ENCODE data around the gene RABGAP1. TPM values are rescaled to one million over a fixed set of nuclear protein-coding genes. Genes with fewer than 3 reads are reported as not detected.

Gene RABGAP1
- total RNA-seq, 1 experiment from 2014 or later: 64.0 TPM

DNA sequence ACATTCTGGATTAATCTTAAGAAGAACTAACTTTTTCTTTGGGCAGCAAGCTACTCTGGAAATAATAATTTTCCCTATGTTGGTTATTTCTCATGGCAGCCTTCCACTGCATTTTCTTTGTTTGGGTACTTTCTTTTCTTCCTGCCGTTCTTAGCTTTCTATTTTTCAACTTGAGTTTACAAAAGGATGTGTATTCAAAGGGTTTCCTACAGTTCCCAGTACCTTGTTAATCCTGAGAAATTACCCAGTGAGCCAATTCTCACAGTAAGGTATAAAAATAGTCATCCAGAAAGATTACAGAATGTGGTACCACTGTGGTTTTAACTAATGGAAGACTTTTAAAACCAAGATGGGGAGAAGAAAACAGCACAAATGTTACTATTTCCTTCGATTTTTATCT is 112.9 kb downstream of the RABGAP1 start:
- Histone ChIP-seq H3K27me3 (replicated peaks; ENCODE audit: insufficient read depth, low read depth, low read length, poor library complexity) (no peaks in the 10 kb centered on the region), H3K36me3 (ENCODE audit: insufficient read depth, low read length, poor library complexity, severe bottlenecking) (no peaks in the 10 kb centered on the region), H3K27ac (ENCODE audit: low read depth, low read length, poor library complexity, severe bottlenecking) (peak overlapping the region; percentile 15), H3K9me3 (ENCODE audit: low read depth, low read length, poor library complexity, severe bottlenecking) (no peaks in the 10 kb centered on the region), H3K4me3 (ENCODE audit: low read depth, low read length, poor library complexity, severe bottlenecking) (no peak overlapping the region), H3K4me1 (ENCODE audit: insufficient read depth, low read length, poor library complexity, severe bottlenecking) (peaks cover 35% of the 10 kb centered on the region)
- CTCF ChIA-PET: interaction anchor here (0.6 kb wide), 1 partner anchor 63 kb away, joined by 5 read pairs; no protein-coding TSS in a partner anchor
- intact Hi-C loops (cut with micrococcal nuclease; ENCODE audit: unreplicated experiment): no loop called here
- POLR2A ChIA-PET (ENCODE audit: low non-redundant PET): no interaction called here
- TF ChIP-seq, protein P1, sequence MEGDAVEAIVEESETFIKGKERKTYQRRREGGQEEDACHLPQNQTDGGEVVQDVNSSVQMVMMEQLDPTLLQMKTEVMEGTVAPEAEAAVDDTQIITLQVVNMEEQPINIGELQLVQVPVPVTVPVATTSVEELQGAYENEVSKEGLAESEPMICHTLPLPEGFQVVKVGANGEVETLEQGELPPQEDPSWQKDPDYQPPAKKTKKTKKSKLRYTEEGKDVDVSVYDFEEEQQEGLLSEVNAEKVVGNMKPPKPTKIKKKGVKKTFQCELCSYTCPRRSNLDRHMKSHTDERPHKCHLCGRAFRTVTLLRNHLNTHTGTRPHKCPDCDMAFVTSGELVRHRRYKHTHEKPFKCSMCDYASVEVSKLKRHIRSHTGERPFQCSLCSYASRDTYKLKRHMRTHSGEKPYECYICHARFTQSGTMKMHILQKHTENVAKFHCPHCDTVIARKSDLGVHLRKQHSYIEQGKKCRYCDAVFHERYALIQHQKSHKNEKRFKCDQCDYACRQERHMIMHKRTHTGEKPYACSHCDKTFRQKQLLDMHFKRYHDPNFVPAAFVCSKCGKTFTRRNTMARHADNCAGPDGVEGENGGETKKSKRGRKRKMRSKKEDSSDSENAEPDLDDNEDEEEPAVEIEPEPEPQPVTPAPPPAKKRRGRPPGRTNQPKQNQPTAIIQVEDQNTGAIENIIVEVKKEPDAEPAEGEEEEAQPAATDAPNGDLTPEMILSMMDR (conservative IDR thresholded peaks at IDR 0.05; ENCODE audit: low read depth, low read length): no peak
- no peak for TF ChIP-seq EZH2 (IDR thresholded peaks at IDR 0.05; ENCODE audit: borderline replicate concordance, low read depth, low read length, poor library complexity, severe bottlenecking)
- no TSS peak for BruUV-seq (replicated peaks)
- DNase-seq (ENCODE audit: low spot score): no peak

DNA sequence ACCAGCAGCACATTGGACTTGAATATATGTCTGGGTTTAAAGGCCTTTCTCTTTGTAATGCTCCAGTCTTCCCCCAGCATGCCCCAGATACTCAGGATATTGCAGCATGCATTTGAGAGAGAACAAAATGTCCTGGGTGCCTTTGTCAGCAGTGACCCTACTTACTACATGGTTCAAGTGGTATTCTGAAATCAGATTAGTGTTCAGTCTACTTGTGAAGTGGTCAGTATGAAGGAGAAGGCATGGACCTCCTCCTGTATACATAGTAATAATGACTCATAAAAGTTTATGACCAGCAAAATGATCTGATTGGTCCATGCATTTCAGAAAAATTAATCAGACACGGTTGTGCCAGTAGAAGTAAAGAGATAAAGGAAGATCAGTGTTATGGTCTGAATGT is 118.0 kb downstream of the RABGAP1 start:
- Histone ChIP-seq H3K4me1 (ENCODE audit: insufficient read depth, low read length, poor library complexity, severe bottlenecking) (peaks cover 1% of the 10 kb centered on the region), H3K27ac (ENCODE audit: low read depth, low read length, poor library complexity, severe bottlenecking) (no peak overlapping the region), H3K9me3 (ENCODE audit: low read depth, low read length, poor library complexity, severe bottlenecking) (no peaks in the 10 kb centered on the region), H3K36me3 (ENCODE audit: insufficient read depth, low read length, poor library complexity, severe bottlenecking) (peaks cover 4% of the 10 kb centered on the region), H3K4me3 (ENCODE audit: low read depth, low read length, poor library complexity, severe bottlenecking) (no peak overlapping the region), H3K27me3 (replicated peaks; ENCODE audit: insufficient read depth, low read depth, low read length, poor library complexity) (no peaks in the 10 kb centered on the region)
- ChIA-PET CTCF (no interaction called here), POLR2A (ENCODE audit: low non-redundant PET) (no interaction called here)
- no TSS peak for BruUV-seq (replicated peaks)
- no peak for DNase-seq (ENCODE audit: low spot score)
- intact Hi-C loops (cut with micrococcal nuclease; ENCODE audit: unreplicated experiment): no loop called here
- TF ChIP-seq, protein P1 (conservative IDR thresholded peaks at IDR 0.05; ENCODE audit: low read depth, low read length): no peak
- no peak for TF ChIP-seq EZH2 (IDR thresholded peaks at IDR 0.05; ENCODE audit: borderline replicate concordance, low read depth, low read length, poor library complexity, severe bottlenecking)

DNA sequence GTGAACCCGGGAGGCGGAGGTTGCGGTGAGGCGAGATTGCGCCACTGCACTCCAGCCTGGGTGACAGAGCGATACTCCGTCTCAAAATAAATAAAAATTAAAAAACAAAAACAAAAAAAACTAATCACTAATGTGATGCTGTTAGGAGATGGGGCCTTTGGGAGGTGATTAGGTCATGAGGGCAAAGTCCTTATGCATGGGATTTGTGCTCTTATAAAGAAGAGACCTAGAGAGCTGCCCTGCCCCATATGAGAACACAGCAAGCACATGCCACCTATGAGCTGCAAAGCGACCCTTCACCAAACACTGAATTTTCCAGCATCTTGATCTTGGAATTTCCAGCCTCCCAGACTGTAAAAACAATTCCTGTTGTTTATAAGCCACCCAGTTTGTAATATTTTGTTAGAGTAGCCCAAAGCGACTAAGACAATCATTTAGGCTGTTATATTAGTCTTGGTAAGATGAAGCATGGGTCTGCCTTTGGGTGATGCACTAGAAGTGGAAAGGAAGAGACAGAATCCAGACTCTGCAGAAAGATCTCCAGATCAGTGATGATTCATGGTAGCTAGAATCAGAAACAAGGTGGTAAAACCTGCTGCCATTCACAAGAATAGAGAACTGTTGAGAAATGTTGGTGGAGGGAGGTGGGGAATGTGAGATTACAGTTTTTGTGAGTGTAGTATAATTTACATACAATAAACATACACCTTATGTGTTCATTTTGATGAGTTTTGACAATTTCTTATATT is 118.8 kb downstream of the RABGAP1 start:
- POLR2A ChIA-PET (ENCODE audit: low non-redundant PET): no interaction called here
- no peaks in the 10 kb centered on the region for H3K9me3 ChIP-seq (ENCODE audit: low read depth, low read length, poor library complexity, severe bottlenecking)
- peaks cover 8% of the 10 kb centered on the region for H3K4me1 ChIP-seq (ENCODE audit: insufficient read depth, low read length, poor library complexity, severe bottlenecking)
- no peak overlapping the region for H3K4me3 ChIP-seq (ENCODE audit: low read depth, low read length, poor library complexity, severe bottlenecking)
- H3K27me3 ChIP-seq (replicated peaks; ENCODE audit: insufficient read depth, low read depth, low read length, poor library complexity): no peaks in the 10 kb centered on the region
- intact Hi-C loops (cut with micrococcal nuclease; ENCODE audit: unreplicated experiment): no loop called here
- TF ChIP-seq, protein P1 (conservative IDR thresholded peaks at IDR 0.05; ENCODE audit: low read depth, low read length): no peak
- TF ChIP-seq EZH2 (IDR thresholded peaks at IDR 0.05; ENCODE audit: borderline replicate concordance, low read depth, low read length, poor library complexity, severe bottlenecking): no peak
- CTCF ChIA-PET: no interaction called here
- no TSS peak for BruUV-seq (replicated peaks)
- H3K36me3 ChIP-seq (ENCODE audit: insufficient read depth, low read length, poor library complexity, severe bottlenecking): peaks cover 4% of the 10 kb centered on the region
- no peak for DNase-seq (ENCODE audit: low spot score)
- H3K27ac ChIP-seq (ENCODE audit: low read depth, low read length, poor library complexity, severe bottlenecking): no peak overlapping the region

All from A673 (cell line).